ENCODE data around the gene FBXO10. TPM values are rescaled to one million over a fixed set of nuclear protein-coding genes. Genes with fewer than 3 reads are reported as not detected.

FBXO10 gene
- total and polyA plus RNA-seq, 5 donors from 2014 or later = 0.40 to 2.4 (median 0.93) TPM

GRCh38 chr9:37499297-37499696 is 76.9 kb downstream of the FBXO10 start:
- Mint-ChIP-seq H3K4me1 (peaks cover 0 to 10% (median 8%) of the 10 kb centered on the region in 4 donors), H3K4me3 (no peak overlapping the region), H3K27ac (no peak overlapping the region), H3K36me3 (peaks cover 60% of the 10 kb centered on the region), H3K9me3 (no peaks in the 10 kb centered on the region), H3K27me3 (no peaks in the 10 kb centered on the region)
- DNase-seq (no peak), ATAC-seq (ENCODE audit: low read depth in 2 of 2) (no peak)
- H3K27me3 ChIP-seq (ENCODE audit: control insufficient read depth, insufficient read depth, low read length) = no peaks in the 10 kb centered on the region
- H3K36me3 ChIP-seq (ENCODE audit: control insufficient read depth, insufficient read depth, low read length) = peaks cover 89% of the 10 kb centered on the region
- H3K4me3 ChIP-seq (ENCODE audit: low read depth, low read length) = no peak overlapping the region
- no peak overlapping the region for H3K27ac ChIP-seq (ENCODE audit: insufficient read depth, low read length, poor library complexity, severe bottlenecking)
- no peaks in the 10 kb centered on the region for H3K4me1 ChIP-seq (ENCODE audit: control insufficient read depth, insufficient read depth, low read length, poor library complexity, severe bottlenecking)
- H3K9me3 ChIP-seq (ENCODE audit: control insufficient read depth in 2 of 2, low read length in 2 of 2) = no peaks in the 10 kb centered on the region

GRCh38 chr9:37498457-37498856 is 77.7 kb downstream of the FBXO10 start:
- Mint-ChIP-seq H3K27me3 (no peaks in the 10 kb centered on the region), H3K9me3 (no peaks in the 10 kb centered on the region), H3K4me3 (no peak overlapping the region), H3K4me1 (peaks cover 0 to 4% (median 3%) of the 10 kb centered on the region in 4 donors), H3K36me3 (peaks cover 57% of the 10 kb centered on the region), H3K27ac (peak overlapping the region in 1 of 3 donors; percentile 23)
- Histone ChIP-seq H3K9me3 (ENCODE audit: control insufficient read depth in 2 of 2, low read length in 2 of 2) (no peaks in the 10 kb centered on the region), H3K4me1 (ENCODE audit: control insufficient read depth, insufficient read depth, low read length, poor library complexity, severe bottlenecking) (no peaks in the 10 kb centered on the region), H3K36me3 (ENCODE audit: control insufficient read depth, insufficient read depth, low read length) (peaks cover 89% of the 10 kb centered on the region), H3K27me3 (ENCODE audit: control insufficient read depth, insufficient read depth, low read length) (no peaks in the 10 kb centered on the region), H3K4me3 (ENCODE audit: low read depth, low read length) (no peak overlapping the region), H3K27ac (ENCODE audit: insufficient read depth, low read length, poor library complexity, severe bottlenecking) (no peak overlapping the region)
- no peak for DNase-seq
- no peak for ATAC-seq (ENCODE audit: low read depth in 2 of 2)

GRCh38 chr9:37497320-37497719 is 78.9 kb downstream of the FBXO10 start:
- Histone ChIP-seq H3K27me3 (ENCODE audit: control insufficient read depth, insufficient read depth, low read length) (no peaks in the 10 kb centered on the region), H3K36me3 (ENCODE audit: control insufficient read depth, insufficient read depth, low read length) (peaks cover 89% of the 10 kb centered on the region), H3K9me3 (ENCODE audit: control insufficient read depth in 2 of 2, low read length in 2 of 2) (no peaks in the 10 kb centered on the region), H3K4me1 (ENCODE audit: control insufficient read depth, insufficient read depth, low read length, poor library complexity, severe bottlenecking) (no peaks in the 10 kb centered on the region), H3K4me3 (ENCODE audit: low read depth, low read length) (no peak overlapping the region), H3K27ac (ENCODE audit: insufficient read depth, low read length, poor library complexity, severe bottlenecking) (no peak overlapping the region)
- ATAC-seq (ENCODE audit: low read depth in 2 of 2) (no peak), DNase-seq (no peak)
- Mint-ChIP-seq H3K9me3 (no peaks in the 10 kb centered on the region), H3K4me3 (no peak overlapping the region), H3K27ac (no peak overlapping the region), H3K27me3 (no peaks in the 10 kb centered on the region), H3K4me1 (peaks cover 0 to 4% (median 1%) of the 10 kb centered on the region in 4 donors), H3K36me3 (peaks cover 54% of the 10 kb centered on the region)

- ATAC-seq (ENCODE audit: low read depth in 2 of 2) = no peak
- H3K4me1 Mint-ChIP-seq = peaks cover 0 to 7% (median 2%) of the 10 kb centered on the region in 4 donors
These were observed 80.2 kb downstream of the FBXO10 start for GRCh38 chr9:37496020-37496419.

GRCh38 chr9:37495571-37495970 is 80.6 kb downstream of the FBXO10 start:
- Histone ChIP-seq H3K4me1 (ENCODE audit: control insufficient read depth, insufficient read depth, low read length, poor library complexity, severe bottlenecking) (no peaks in the 10 kb centered on the region), H3K27ac (ENCODE audit: insufficient read depth, low read length, poor library complexity, severe bottlenecking) (no peak overlapping the region), H3K27me3 (ENCODE audit: control insufficient read depth, insufficient read depth, low read length) (no peaks in the 10 kb centered on the region), H3K36me3 (ENCODE audit: control insufficient read depth, insufficient read depth, low read length) (peaks cover 89% of the 10 kb centered on the region), H3K9me3 (ENCODE audit: control insufficient read depth in 2 of 2, low read length in 2 of 2) (no peaks in the 10 kb centered on the region), H3K4me3 (ENCODE audit: low read depth, low read length) (no peak overlapping the region)
- H3K27ac Mint-ChIP-seq = no peak overlapping the region
- ATAC-seq (ENCODE audit: low read depth in 2 of 2) = no peak
- no peaks in the 10 kb centered on the region for H3K27me3 Mint-ChIP-seq
- H3K9me3 Mint-ChIP-seq = no peaks in the 10 kb centered on the region
- H3K4me1 Mint-ChIP-seq = peaks cover 0 to 12% (median 6%) of the 10 kb centered on the region in 4 donors
- H3K4me3 Mint-ChIP-seq = no peak overlapping the region
- no peak for DNase-seq
- H3K36me3 Mint-ChIP-seq = peaks cover 53% of the 10 kb centered on the region

More at GRCh38 chr9:37496020-37496419, 80.2 kb downstream of the FBXO10 start:
- Histone ChIP-seq H3K27me3 (ENCODE audit: control insufficient read depth, insufficient read depth, low read length) (no peaks in the 10 kb centered on the region), H3K36me3 (ENCODE audit: control insufficient read depth, insufficient read depth, low read length) (peaks cover 89% of the 10 kb centered on the region), H3K4me3 (ENCODE audit: low read depth, low read length) (no peak overlapping the region), H3K4me1 (ENCODE audit: control insufficient read depth, insufficient read depth, low read length, poor library complexity, severe bottlenecking) (no peaks in the 10 kb centered on the region), H3K9me3 (ENCODE audit: control insufficient read depth in 2 of 2, low read length in 2 of 2) (no peaks in the 10 kb centered on the region), H3K27ac (ENCODE audit: insufficient read depth, low read length, poor library complexity, severe bottlenecking) (no peak overlapping the region)
- peaks cover 50% of the 10 kb centered on the region for H3K36me3 Mint-ChIP-seq
- DNase-seq = no peak
- no peaks in the 10 kb centered on the region for H3K9me3 Mint-ChIP-seq
- H3K27me3 Mint-ChIP-seq = no peaks in the 10 kb centered on the region
- no peak overlapping the region for H3K27ac Mint-ChIP-seq
- no peak overlapping the region for H3K4me3 Mint-ChIP-seq

- Histone ChIP-seq H3K9me3 (ENCODE audit: control insufficient read depth in 2 of 2, low read length in 2 of 2) (no peaks in the 10 kb centered on the region), H3K27me3 (ENCODE audit: control insufficient read depth, insufficient read depth, low read length) (no peaks in the 10 kb centered on the region), H3K4me1 (ENCODE audit: control insufficient read depth, insufficient read depth, low read length, poor library complexity, severe bottlenecking) (peaks cover 16% of the 10 kb centered on the region), H3K4me3 (ENCODE audit: low read depth, low read length) (no peak overlapping the region), H3K36me3 (ENCODE audit: control insufficient read depth, insufficient read depth, low read length) (peaks cover 80% of the 10 kb centered on the region), H3K27ac (ENCODE audit: insufficient read depth, low read length, poor library complexity, severe bottlenecking) (no peak overlapping the region)
- no peak for DNase-seq
- no peaks in the 10 kb centered on the region for H3K9me3 Mint-ChIP-seq
- H3K36me3 Mint-ChIP-seq = peaks cover 54% of the 10 kb centered on the region
- peaks cover 0 to 34% (median 24%) of the 10 kb centered on the region in 4 donors for H3K4me1 Mint-ChIP-seq
- ATAC-seq (ENCODE audit: low read depth in 2 of 2) = no peak
- H3K4me3 Mint-ChIP-seq = no peak overlapping the region
- H3K27ac Mint-ChIP-seq = no peak overlapping the region
- no peaks in the 10 kb centered on the region for H3K27me3 Mint-ChIP-seq
These were observed 84.2 kb downstream of the FBXO10 start for GRCh38 chr9:37491939-37492338.

GRCh38 chr9:37486616-37487548 is 89.3 kb downstream of the FBXO10 start:
- Mint-ChIP-seq H3K27me3 (peaks cover 6% of the 10 kb centered on the region), H3K27ac (peak overlapping the region; percentile 95 to 97 (median 96)), H3K4me3 (peak overlapping the region; percentile 94 to 97 (median 96)), H3K9me3 (peaks cover 0 to 2% (median 0%) of the 10 kb centered on the region in 7 donors), H3K36me3 (peaks cover 20% of the 10 kb centered on the region), H3K4me1 (peaks cover 5 to 53% (median 38%) of the 10 kb centered on the region in 4 donors)
- no peak for ATAC-seq (ENCODE audit: low read depth in 2 of 2)
- peak overlapping the region; percentile 66 for H3K27ac ChIP-seq (ENCODE audit: insufficient read depth, low read length, poor library complexity, severe bottlenecking)
- H3K27me3 ChIP-seq (ENCODE audit: control insufficient read depth, insufficient read depth, low read length) = no peaks in the 10 kb centered on the region
- DNase-seq = no peak
- no peaks in the 10 kb centered on the region for H3K9me3 ChIP-seq (ENCODE audit: control insufficient read depth in 2 of 2, low read length in 2 of 2)
- H3K4me1 ChIP-seq (ENCODE audit: control insufficient read depth, insufficient read depth, low read length, poor library complexity, severe bottlenecking) = peaks cover 33% of the 10 kb centered on the region
- peaks cover 32% of the 10 kb centered on the region for H3K36me3 ChIP-seq (ENCODE audit: control insufficient read depth, insufficient read depth, low read length)
- peak overlapping the region; percentile 78 for H3K4me3 ChIP-seq (ENCODE audit: low read depth, low read length)
